Transverse colon (tissue), 3 donors: ENCODE results near the gene JADE2.

Experiments used
- CTCF ChIP-seq, 5 experiments: fragments of 200-600 bp in 3 of 5; fragments of 450-650 bp in 2 of 5; sonication (generic) in 3 of 5; IDR thresholded peaks; 1 replicate in 2 of 5; 2 replicates in 3 of 5; pipeline ENCODE4 v1.5.1; 2016 to 2017; ENCODE audit warnings: antibody characterized with exemption in 5 of 5, inconsistent platforms in 3 of 5, mild to moderate bottlenecking in 2 of 5, moderate library complexity in 1 of 5
- POLR2A ChIP-seq: fragments of 450-650 bp; IDR thresholded peaks from one replicate; pipeline ENCODE4 v1.6.1; 2016; ENCODE audit warnings: antibody characterized with exemption, mild to moderate bottlenecking, moderate library complexity

GRCh38 chr5:134594797-134595457, 69.5 kb downstream of the JADE2 start:
- TF ChIP-seq CTCF (IDR thresholded peaks at IDR 0.05) (no peak), POLR2A (no peak)
